D721Med (cell line): Measurements from ENCODE around the gene PRG2.

Source experiments
- DNase-seq: peaks from one replicate; pipeline ENCODE4 v3.0.0; 2011; ENCODE audit warnings: low spot score; ENCODE audit not compliant: insufficient read length
- FAIRE-seq: peaks from 2 replicates; lab custom pipeline; 2011; peaks lifted over from hg19 to GRCh38; lab: Jason Lieb, UNC
- TF ChIP-seq, protein P1 (sequence below): IDR thresholded peaks from 2 replicates; pipeline ENCODE4 v1.5.1; 2012; ENCODE audit warnings: mild to moderate bottlenecking, control low read depth; ENCODE audit not compliant: insufficient read depth; ENCODE audit errors: missing control alignments

The PRG2 gene

DNA sequence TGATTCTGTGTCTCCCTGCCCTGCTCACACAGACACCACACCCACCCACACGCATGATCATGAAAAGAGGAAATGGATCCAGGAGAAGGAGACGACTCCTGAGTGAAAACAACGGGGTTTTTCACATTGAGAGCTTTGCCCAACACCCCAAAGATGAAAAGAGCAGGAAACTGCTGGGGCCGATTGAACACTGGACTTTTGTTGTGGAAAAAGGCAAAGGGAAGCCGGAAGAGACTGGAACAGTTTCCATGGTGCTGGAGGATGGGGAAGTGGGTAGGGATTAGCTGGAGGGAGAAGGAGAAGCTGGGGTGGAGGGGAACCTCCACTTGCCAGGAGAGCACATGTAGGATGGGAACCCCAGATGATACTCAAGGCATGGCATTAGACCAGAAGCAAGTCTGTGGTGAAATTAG lies 41.7 kb upstream of the PRG2 start:
- TF ChIP-seq, protein P1, sequence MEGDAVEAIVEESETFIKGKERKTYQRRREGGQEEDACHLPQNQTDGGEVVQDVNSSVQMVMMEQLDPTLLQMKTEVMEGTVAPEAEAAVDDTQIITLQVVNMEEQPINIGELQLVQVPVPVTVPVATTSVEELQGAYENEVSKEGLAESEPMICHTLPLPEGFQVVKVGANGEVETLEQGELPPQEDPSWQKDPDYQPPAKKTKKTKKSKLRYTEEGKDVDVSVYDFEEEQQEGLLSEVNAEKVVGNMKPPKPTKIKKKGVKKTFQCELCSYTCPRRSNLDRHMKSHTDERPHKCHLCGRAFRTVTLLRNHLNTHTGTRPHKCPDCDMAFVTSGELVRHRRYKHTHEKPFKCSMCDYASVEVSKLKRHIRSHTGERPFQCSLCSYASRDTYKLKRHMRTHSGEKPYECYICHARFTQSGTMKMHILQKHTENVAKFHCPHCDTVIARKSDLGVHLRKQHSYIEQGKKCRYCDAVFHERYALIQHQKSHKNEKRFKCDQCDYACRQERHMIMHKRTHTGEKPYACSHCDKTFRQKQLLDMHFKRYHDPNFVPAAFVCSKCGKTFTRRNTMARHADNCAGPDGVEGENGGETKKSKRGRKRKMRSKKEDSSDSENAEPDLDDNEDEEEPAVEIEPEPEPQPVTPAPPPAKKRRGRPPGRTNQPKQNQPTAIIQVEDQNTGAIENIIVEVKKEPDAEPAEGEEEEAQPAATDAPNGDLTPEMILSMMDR = no peak
- FAIRE-seq (no peak), DNase-seq (no peak)

DNA sequence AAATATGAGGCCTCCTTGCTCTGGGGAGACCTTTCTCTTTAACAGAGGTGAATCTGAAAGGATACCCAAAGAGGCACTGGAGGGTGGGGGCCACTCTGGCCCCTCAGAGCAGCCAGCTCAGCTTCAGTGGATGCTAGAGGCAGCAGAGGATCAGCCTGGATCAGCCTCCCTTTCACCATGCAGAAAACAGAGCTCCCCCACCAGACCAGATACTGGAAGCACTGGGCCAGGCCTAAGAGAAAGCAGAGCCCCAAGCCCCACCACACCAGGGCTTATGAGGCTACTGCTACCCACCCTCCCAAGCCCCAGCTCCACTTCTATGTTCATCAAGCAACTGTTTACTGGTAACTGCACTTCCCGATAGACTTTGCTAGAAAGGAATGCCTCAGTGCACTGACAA lies 40.5 kb upstream of the PRG2 start:
- DNase-seq = no peak
- no peak for FAIRE-seq
- TF ChIP-seq, protein P1 = no peak

DNA sequence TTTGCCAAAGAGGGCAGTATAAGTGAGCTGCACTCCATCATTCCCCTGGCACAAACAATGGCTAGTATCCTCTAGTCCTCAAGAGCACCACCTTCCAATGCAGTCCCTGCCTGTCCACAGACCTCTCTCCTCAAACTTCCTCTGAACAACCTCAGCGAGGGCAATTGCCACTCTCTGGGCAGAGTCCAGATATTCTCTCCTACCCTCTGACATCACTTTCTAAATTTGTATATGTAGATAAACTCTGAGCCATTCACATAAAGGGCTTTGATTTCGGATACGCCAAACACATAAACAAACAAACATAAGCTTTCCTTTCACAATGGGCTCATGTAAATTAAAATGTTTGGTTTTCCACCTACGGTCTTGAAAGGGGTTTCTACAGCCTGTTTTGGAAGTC lies 39.5 kb upstream of the PRG2 start:
- no peak for DNase-seq
- TF ChIP-seq, protein P1 = no peak

DNA sequence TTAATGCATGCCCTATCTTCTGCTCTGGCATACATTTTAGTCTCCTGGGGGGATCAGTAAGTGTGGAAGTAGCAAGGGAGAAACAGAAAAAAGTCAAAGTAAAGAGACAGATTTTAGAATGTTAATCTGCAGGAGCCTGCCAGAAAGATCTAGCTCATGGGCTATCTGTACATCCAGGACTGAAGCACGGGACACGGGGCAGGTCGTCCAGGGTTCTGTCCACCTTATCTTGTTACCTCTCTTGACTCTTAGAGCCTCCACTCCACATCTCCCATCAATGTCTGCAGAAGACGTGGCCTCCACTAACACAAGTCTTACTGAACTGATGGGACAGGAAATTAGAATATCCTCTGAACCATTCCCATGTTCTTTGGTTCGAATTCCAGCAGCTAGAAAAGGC lies 38.2 kb upstream of the PRG2 start:
- FAIRE-seq = no peak
- TF ChIP-seq, protein P1 = no peak

More for the DNA sequence above, 39.5 kb upstream of the PRG2 start:
- FAIRE-seq = no peak

DNA sequence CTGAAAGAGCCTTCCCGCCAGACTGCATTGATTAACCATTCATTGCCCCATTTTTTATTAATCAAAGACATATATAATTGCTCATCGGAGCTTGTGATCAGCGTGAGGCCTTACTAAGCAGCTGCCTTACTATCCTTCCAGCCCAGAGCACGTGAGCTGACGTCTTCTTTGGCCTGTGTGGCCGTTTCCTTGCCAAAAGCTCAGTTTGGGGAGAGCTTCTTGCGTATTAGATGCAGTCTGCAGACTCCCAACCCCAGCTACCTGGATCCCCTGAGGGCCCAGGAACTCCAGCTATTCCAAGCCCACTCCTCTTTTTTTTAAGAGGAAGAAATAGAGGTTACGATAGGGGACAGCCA lies 37.3 kb upstream of the PRG2 start:
- TF ChIP-seq, protein P1 = no peak
- DNase-seq (no peak), FAIRE-seq (no peak)

More for the DNA sequence above, 38.2 kb upstream of the PRG2 start:
- DNase-seq = no peak

DNA sequence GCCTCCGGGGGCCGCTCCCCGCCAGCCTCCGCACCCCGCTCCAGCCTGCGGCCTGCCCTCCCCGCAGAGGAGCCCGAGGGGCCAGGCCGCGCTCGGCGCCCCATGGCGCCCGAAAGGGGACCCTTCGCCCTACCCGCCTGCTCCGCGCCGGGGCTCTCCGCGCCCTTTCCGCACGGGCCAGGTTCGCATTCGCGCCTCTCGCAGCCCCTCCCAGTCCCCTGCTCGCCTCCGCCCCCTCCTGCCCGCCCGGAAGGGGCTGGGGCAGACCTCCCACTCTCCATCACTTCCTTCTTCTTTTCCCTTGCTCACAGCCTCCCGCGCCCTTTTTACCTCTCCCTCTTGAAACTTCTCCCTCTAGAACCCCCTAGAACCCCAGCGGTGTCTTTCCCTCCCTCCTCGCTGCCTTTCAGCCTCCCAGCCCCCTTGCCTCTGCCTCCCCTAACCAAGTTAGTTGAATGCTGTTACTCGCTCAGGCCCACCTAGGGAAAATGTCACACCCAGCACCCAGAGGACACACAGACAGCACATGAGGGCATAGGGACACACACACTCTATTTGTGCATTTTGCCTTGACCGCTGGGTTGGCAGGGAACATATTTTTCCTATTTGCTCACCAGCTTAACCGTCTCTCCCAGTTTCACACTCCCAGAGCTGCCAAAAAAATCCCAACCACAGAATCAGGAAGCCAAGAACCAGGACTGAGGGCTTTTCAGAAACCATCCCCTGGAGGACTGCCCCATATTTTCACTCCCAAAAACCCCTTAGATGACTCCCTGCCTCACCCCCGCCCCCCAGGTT lies 36.7 kb upstream of the PRG2 start, which contains the start of gene SLC43A3:
SLC43A3 (minus strand) TSS at position 193 of the 798 bp plus-strand sequence. CDS start 949 bp downstream, outside the sequence.
- FAIRE-seq = no peak
- TF ChIP-seq, protein P1 = no peak
- no peak for DNase-seq

DNA sequence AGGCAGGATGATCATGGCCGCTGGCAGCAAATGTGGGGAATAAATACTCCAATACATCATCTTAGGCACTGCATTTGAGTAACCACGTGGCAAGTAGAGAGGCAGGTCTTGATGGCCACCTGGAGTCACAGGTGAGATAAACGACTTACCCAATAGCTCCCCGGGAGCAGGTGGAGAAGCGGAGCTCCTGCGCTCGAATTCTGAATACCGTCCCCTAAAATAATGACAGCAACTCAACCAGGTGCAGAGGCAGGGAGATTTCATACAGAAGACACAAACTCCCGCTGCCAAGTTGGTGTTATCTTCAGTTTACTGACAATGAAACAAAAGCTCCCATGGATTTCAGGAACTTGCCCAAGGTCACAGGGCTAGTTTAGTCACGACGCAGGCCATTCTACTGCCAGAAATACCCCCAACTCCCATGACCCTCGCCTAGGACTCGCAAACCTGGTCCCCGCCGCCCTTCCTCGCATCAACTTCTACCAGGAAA lies 36.0 kb upstream of the PRG2 start:
- no peak for DNase-seq
- TF ChIP-seq, protein P1 = no peak
- no peak for FAIRE-seq
